ENCODE data around the gene C21orf91. TPM values are rescaled to one million over a fixed set of nuclear protein-coding genes. Genes with fewer than 3 reads are reported as not detected.

C21orf91 gene
- total RNA-seq, 2 experiments from 2014 or later, result 40.9 to 42.2 TPM

DNA sequence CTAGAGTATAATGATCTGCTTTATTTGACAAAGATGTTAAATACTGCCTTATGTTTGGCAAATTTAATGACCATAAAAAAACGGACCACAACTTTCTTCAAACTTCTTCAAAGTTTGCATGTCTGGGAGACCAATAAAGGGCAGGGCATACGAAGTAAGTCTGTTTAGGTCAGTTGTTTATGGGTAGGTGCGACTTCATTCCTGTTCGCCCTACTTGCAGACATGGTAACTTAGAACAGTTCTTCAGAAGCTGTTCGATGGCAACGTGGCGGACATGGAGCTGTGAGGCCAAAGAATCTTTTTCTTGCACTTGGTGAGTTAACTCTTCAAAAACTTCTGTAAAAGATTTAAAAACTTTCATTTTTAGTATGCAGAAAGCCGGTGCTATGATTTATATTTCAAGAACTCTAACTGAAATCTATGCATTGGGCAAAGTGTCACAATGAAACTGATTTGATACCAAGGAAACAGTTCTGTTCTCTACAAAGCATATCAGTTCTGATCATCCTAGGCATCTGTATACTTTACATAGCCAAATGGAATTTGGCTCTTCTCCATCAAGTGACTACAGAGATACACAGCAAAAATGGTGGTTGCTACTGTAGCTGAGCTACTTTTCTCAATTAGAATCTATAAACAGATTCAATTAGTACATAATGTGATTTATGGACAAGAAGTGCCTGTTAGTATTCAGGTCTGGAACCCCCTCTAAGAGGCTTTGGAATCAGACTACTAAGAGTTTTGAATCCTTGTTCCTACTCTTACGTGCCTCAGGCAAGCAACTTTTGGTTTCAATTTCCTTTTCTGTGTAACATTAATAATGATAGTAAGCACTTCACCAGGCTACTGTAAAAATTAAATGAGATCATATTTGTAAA is 25.7 kb downstream of the C21orf91 start:
- intact Hi-C loops (cut with DNase I, micrococcal nuclease), result loop anchor here in 1 of 2 experiments (2.0 to 5.0 kb wide), 2 partner anchors 25 to 181 kb away; partner anchors contain the start of genes BTG3 and C21orf91
- H3K4me3 ChIP-seq (ENCODE audit: low read length), result peak overlapping the region; percentile 48
- no peaks in the 10 kb centered on the region for H3K9me3 ChIP-seq (ENCODE audit: control insufficient read depth in 1 of 2, insufficient read depth in 1 of 2, low read length in 2 of 2)
- ChIA-PET CTCF (interaction anchor here (1.7 kb wide), 1 partner anchor 22 kb away, joined by 5 read pairs; no protein-coding TSS in a partner anchor), POLR2A (interaction anchor here (1.5 to 7.0 kb wide), 4 partner anchors 11 to 24 kb away, joined by 3 to 77 read pairs (median 40); partner anchors contain the start of gene C21orf91)
- Mint-ChIP-seq H3K4me1 (ENCODE audit: low read depth) (peaks cover 78% of the 10 kb centered on the region), H3K27me3 (no peaks in the 10 kb centered on the region), H3K4me3 (peak overlapping the region; percentile 84), H3K9me3 (no peaks in the 10 kb centered on the region), H3K27ac (peak overlapping the region; percentile 94), H3K36me3 (ENCODE audit: low read depth) (peaks cover 51% of the 10 kb centered on the region)
- DNase-seq, result peak in 3 of 14 experiments; percentile 57 to 79 (median 58)
- no peaks in the 10 kb centered on the region for H3K27me3 ChIP-seq (ENCODE audit: control insufficient read depth in 1 of 2, insufficient read depth in 2 of 2, low read length in 2 of 2)
- peak; percentile 61 for ATAC-seq (ENCODE audit: poor library complexity)
- H3K27ac ChIP-seq (ENCODE audit: low read depth in 1 of 2, low read length in 2 of 2), result peak overlapping the region; percentile 61 to 81
- peaks cover 13% of the 10 kb centered on the region for H3K4me1 ChIP-seq (ENCODE audit: insufficient read depth, low read length)
- no peak for TF ChIP-seq CTCF (IDR thresholded peaks at IDR 0.05)
- H3K36me3 ChIP-seq (ENCODE audit: insufficient read depth, low read length), result peaks cover 20% of the 10 kb centered on the region

DNA sequence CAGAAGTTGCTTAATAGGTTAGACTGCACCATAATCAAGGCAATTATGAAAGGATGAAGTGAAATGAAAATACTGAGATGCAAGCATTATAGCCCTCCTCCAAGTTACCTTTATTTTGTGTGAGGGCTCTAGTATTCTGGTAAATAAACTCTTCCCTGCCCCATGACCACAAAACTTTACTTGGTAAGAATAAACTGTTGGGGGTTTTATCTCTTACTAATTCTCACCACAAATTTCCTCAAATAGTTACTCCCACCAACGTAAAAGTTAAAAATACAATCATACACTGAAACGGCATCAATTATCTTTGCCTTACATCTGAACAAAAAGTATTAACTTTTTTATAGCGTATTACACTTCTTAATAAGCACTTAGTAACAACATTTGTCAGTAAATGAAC is 29.5 kb downstream of the C21orf91 start:
- CTCF ChIA-PET, result no interaction called here
- ATAC-seq (ENCODE audit: poor library complexity), result no peak
- peaks cover 92% of the 10 kb centered on the region for H3K4me1 Mint-ChIP-seq (ENCODE audit: low read depth)

More for the DNA sequence above, 29.5 kb downstream of the C21orf91 start:
- DNase-seq, result peak in 2 of 14 experiments; percentile 43 to 55
- Histone ChIP-seq H3K4me1 (ENCODE audit: insufficient read depth, low read length) (peaks cover 36% of the 10 kb centered on the region), H3K9me3 (ENCODE audit: control insufficient read depth in 1 of 2, insufficient read depth in 1 of 2, low read length in 2 of 2) (no peaks in the 10 kb centered on the region), H3K27me3 (ENCODE audit: control insufficient read depth in 1 of 2, insufficient read depth in 2 of 2, low read length in 2 of 2) (no peaks in the 10 kb centered on the region), H3K27ac (ENCODE audit: low read depth in 1 of 2, low read length in 2 of 2) (peak overlapping the region in 1 of 2 donors; percentile 43), H3K36me3 (ENCODE audit: insufficient read depth, low read length) (peaks cover 14% of the 10 kb centered on the region), H3K4me3 (ENCODE audit: low read length) (peak overlapping the region; percentile 30)
- peak overlapping the region; percentile 93 for H3K27ac Mint-ChIP-seq
- H3K9me3 Mint-ChIP-seq, result no peaks in the 10 kb centered on the region
- peak overlapping the region; percentile 54 for H3K4me3 Mint-ChIP-seq
- POLR2A ChIA-PET, result interaction anchor here (7.0 kb wide), 1 partner anchor 28 kb away, joined by 71 read pairs; the partner anchor contains the start of gene C21orf91
- H3K27me3 Mint-ChIP-seq, result no peaks in the 10 kb centered on the region
- intact Hi-C loops (cut with DNase I, micrococcal nuclease), result loop anchor here (5.0 to 10.0 kb wide), 2 partner anchors 175 to 177 kb away; partner anchors contain the start of gene BTG3 (in 2 of the 2)
- no peak for TF ChIP-seq CTCF (IDR thresholded peaks at IDR 0.05)
- peaks cover 47% of the 10 kb centered on the region for H3K36me3 Mint-ChIP-seq (ENCODE audit: low read depth)

All from CD4-positive, alpha-beta T cell (primary cell).